NK-92 treated with Interleukin-12 subunit alpha and Interleukin-12 subunit beta, amount 100 ng/mL, for 24 hours (cell line): ENCODE data around the gene DPM3.

Source experiments
- DNase-seq: peaks from one replicate; lab custom pipeline; 2025; lab: John Stamatoyannopoulos, UW

The DPM3 gene

DNA sequence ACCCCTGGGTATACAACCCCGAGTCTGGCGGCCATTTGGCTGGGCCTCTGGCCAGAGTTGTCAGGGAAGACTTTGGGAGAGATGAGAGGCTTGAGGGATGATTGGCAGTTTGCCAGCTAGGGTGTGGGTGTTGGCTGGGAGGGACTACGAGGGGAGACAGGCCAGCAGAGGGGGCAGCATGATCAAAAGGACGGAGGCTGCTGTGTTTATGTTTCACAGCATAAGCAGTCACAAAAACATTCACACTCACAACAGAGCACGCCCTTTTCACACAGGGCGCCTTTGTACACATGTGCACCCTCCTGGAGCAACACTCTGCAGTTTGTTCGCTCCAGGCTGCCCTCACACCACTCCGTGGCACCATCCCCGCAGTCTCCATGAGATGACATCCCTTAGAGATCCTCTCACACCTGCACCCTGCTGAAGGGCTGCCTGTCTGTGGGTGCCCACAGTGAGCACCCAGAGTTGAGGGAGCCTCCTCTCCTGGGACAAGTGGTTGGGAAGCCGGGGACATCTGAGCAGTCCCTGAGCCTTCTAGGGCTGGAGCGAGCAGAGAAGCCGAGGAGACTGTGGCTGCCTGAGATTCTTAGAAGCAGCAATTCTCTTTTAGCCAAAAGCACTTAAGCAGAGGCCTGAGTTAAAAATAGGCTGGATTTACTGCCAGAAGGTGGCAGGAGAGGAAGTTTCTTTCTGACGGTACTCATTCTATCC, 46.3 kb downstream of the DPM3 start:
- no peak for DNase-seq

- DNase-seq = no peak
These were observed 47.7 kb downstream of the DPM3 start for GRCh38 chr1:155092641-155093040.

GRCh38 chr1:155092131-155092530, 48.2 kb downstream of the DPM3 start:
- no peak for DNase-seq

- DNase-seq = peak; percentile 55
These were observed 49.0 kb downstream of the DPM3 start for GRCh38 chr1:155091071-155092051.
